Mesothelial cell of epicardium (in vitro differentiated cells): Measurements from ENCODE around the gene DHX57. TPM values are rescaled to one million over a fixed set of nuclear protein-coding genes. Genes with fewer than 3 reads are reported as not detected.

ENCODE experiments used
- DNase-seq, 2 experiments: peaks; one replicate each; pipeline ENCODE4 v3.0.0; 2021; ENCODE audit warnings: low spot score in 2 of 2; ENCODE audit not compliant: unreplicated experiment in 2 of 2
- H3K27ac Mint-ChIP-seq: 2 replicates; pipeline ENCODE4 v1.8.0; 2021; ENCODE audit warnings: mixed read lengths
- H3K27me3 Mint-ChIP-seq: 2 replicates; pipeline ENCODE4 v1.8.0; 2021; ENCODE audit warnings: low read depth, mixed read lengths
- H3K36me3 Mint-ChIP-seq: 2 replicates; pipeline ENCODE4 v1.8.0; 2021; ENCODE audit warnings: mixed read lengths
- H3K4me1 Mint-ChIP-seq: 2 replicates; pipeline ENCODE4 v1.8.0; 2021; ENCODE audit warnings: mixed read lengths
- H3K4me3 Mint-ChIP-seq: 2 replicates; pipeline ENCODE4 v1.8.0; 2021; ENCODE audit warnings: mild to moderate bottlenecking, moderate library complexity, mixed read lengths
- H3K9me3 Mint-ChIP-seq: 2 replicates; pipeline ENCODE4 v1.8.0; 2021; ENCODE audit warnings: mixed read lengths
- CTCF ChIP-seq: fragments of 200-600 bp; sonication (generic); IDR thresholded peaks from one replicate; pipeline ENCODE4 v1.5.0; 2021; ENCODE audit warnings: antibody characterized with exemption; ENCODE audit not compliant: unreplicated experiment
- total RNA-seq: library from RNA; stranded (reverse); gene quantifications from 3 replicates; pipeline ENCODE4 v1.2.1, GENCODE V29; 2021

The DHX57 gene
- total RNA-seq, 1 donor from 2014 or later = 33.7 TPM

DNA sequence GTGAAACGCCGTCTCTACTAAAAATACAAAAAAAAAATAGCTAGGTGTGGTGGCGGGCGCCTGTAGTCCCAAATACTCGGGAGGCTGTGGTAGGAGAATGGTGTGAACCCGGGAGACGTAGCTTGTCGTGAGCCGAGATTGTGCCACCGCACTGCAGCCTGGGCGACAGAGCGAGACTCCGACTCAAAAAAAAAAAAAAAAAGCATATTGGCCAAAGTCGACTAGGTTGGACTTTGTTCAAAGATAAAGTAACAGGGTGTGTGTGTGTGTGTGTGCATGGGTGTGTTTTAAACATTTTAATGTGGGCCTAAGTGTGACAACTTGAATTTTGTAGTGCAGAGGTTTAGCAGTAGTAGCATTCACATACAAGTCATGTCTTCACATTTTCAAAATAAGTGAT, 86.0 kb downstream of the DHX57 start:
- H3K27ac Mint-ChIP-seq = no peak overlapping the region
- H3K4me3 Mint-ChIP-seq = no peak overlapping the region
- H3K36me3 Mint-ChIP-seq = no peaks in the 10 kb centered on the region
- H3K4me1 Mint-ChIP-seq = no peaks in the 10 kb centered on the region
- DNase-seq = no peak
- H3K27me3 Mint-ChIP-seq = no peaks in the 10 kb centered on the region
- TF ChIP-seq CTCF = no peak
- H3K9me3 Mint-ChIP-seq = no peaks in the 10 kb centered on the region

DNA sequence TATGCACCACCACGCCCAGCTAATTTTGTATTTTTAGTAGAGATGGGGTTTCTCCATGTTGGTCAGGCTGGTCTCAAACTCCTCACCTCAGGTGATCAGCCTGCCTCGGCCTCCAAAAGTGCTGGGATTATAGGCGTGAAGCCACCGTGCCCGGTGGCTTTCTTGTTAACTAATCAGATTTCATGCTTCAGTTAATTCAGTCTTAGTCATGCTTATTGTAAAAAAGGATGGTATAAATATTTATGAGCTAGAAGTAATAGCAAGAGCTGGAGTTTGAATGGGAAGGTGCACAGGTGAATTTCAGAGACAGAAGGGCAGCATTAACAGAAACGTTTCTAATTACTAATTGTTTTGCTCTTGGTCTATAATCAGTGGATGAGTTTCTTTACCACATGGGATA, 87.4 kb downstream of the DHX57 start:
- H3K27ac Mint-ChIP-seq = no peak overlapping the region
- no peak for DNase-seq
- H3K36me3 Mint-ChIP-seq = no peaks in the 10 kb centered on the region

GRCh38 chr2:38783586-38783985, 92.1 kb downstream of the DHX57 start:
- TF ChIP-seq CTCF = no peak
- no peak overlapping the region for H3K27ac Mint-ChIP-seq
- no peak overlapping the region for H3K4me3 Mint-ChIP-seq
- H3K9me3 Mint-ChIP-seq = no peaks in the 10 kb centered on the region
- no peaks in the 10 kb centered on the region for H3K27me3 Mint-ChIP-seq
- H3K4me1 Mint-ChIP-seq = peaks cover 4% of the 10 kb centered on the region
- H3K36me3 Mint-ChIP-seq = peaks cover 7% of the 10 kb centered on the region
- no peak for DNase-seq

More for the DNA sequence above, 87.4 kb downstream of the DHX57 start:
- Mint-ChIP-seq H3K4me3 (no peak overlapping the region), H3K4me1 (no peaks in the 10 kb centered on the region), H3K9me3 (no peaks in the 10 kb centered on the region), H3K27me3 (no peaks in the 10 kb centered on the region)
- no peak for TF ChIP-seq CTCF

- DNase-seq = no peak
- Mint-ChIP-seq H3K4me3 (peak overlapping the region; percentile 91), H3K27me3 (peaks cover 11% of the 10 kb centered on the region), H3K36me3 (peaks cover 7% of the 10 kb centered on the region), H3K9me3 (no peaks in the 10 kb centered on the region), H3K4me1 (peaks cover 11% of the 10 kb centered on the region), H3K27ac (peak overlapping the region; percentile 94)
- TF ChIP-seq CTCF = no peak
These were observed 97.0 kb downstream of the DHX57 start for GRCh38 chr2:38778687-38779082.

DNA sequence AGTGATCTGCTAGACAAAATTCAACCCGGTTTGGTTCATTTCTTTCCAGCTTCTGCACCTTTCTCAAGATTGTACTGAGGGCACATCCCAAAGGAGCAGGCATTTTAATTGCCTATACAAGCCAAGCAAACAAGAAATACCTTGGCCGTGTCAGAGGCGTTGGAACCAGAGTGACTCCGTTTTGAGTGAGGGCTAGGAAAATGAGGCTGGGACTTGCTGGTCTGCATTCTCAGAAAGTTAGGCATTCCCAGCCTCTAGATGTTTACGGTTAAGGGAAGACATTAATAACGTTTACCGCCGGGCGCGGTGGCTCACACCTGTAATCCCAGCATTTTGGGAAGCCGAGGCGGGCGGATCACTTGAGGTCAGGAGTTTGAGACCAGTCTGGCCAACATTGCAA, 99.2 kb downstream of the DHX57 start:
- no peak for DNase-seq
- Mint-ChIP-seq H3K4me3 (peak overlapping the region; percentile 52), H3K27ac (peak overlapping the region; percentile 28), H3K4me1 (peaks cover 11% of the 10 kb centered on the region), H3K9me3 (no peaks in the 10 kb centered on the region), H3K27me3 (peaks cover 11% of the 10 kb centered on the region), H3K36me3 (peaks cover 2% of the 10 kb centered on the region)
- TF ChIP-seq CTCF = no peak

DNA sequence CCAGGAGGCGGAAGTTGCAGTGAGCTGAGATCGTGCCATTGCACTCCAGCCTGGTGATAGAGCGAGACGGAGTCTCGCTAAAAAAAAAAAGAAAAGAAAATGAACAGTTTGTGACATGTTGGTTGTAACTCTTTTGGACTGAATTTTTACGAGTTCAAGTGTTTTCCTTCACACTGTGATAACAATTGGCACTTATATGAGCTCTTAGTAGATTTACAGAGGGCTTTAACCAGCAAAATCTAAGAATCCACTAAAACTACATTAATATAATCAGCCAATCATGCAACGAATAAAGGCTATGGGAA, 99.9 kb downstream of the DHX57 start:
- H3K27ac Mint-ChIP-seq = no peak overlapping the region
- H3K27me3 Mint-ChIP-seq = peaks cover 11% of the 10 kb centered on the region

More for the DNA sequence above, 99.9 kb downstream of the DHX57 start:
- no peak for TF ChIP-seq CTCF
- no peak overlapping the region for H3K4me3 Mint-ChIP-seq
- peaks cover 11% of the 10 kb centered on the region for H3K4me1 Mint-ChIP-seq
- DNase-seq = no peak
- H3K36me3 Mint-ChIP-seq = no peaks in the 10 kb centered on the region
- H3K9me3 Mint-ChIP-seq = no peaks in the 10 kb centered on the region
